GM21390 (cell line): Measurements from ENCODE around the gene CAMKMT.
"Not testable (repeated sequence)": the region's sequence is repeated elsewhere in the genome, so short reads cannot be mapped to it uniquely, and the experiment has no call there.

Experiments used
- ATAC-seq: cut with Tn5 transposase; IDR thresholded peaks from one replicate; pipeline ENCODE4 v1.9.1; 2021; ENCODE audit not compliant: unreplicated experiment

Gene CAMKMT

DNA sequence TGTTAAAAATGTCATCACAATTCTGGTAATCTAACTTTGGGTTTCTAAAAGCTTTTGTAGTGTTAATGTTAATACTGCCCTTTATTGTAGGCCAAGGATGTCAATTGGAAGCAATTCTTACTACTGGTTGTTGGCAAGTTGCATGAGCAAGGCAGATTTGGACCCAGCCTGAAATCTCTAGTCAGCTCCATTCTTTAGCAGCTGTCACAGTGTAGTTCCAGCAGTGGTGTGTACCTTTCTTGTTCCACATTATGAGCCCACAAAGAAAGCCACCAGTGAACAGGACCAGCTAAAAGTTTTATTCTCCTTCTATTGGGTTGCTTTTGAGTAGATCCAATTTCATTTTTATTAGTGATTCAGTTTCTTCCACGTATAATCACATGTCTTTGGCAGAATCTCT is 133.8 kb downstream of the CAMKMT start:
- ATAC-seq: no peak

DNA sequence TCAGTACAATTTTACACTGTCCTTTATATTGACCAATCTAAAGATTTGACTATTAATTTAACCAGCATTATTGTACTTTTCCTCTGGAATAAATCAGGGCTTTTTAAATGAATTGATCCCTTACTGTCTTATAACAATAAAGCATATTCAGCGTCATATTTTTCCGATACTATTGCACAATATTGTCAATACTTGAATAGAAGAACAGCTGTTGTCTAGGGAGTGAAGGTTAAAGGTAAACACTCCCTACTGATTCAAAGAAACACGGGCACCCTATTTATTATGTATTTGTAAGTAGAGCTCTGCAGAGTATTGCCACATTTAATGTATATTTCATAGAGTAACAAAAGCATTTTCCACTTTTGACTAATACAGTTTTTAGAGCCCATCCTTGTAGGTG is 134.4 kb downstream of the CAMKMT start:
- no peak for ATAC-seq

DNA sequence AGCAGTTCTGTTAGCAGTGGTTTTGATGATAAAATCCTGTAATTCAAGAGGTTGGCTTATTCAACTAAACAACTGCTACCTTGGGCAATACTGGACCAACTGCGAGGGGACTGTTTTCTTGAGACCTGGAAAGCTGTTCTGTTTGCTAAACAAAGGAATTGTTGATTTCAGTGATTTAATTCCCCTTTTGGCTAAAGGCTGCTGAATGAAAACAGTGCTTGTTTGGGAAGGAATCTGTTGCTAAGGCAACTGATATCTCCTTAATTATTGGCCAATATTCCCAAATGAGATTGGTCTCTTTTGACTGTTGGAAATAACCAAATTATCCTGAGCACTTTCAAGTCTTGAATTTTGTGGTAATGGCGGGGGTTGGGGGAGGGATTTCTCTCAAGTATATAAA is 136.8 kb downstream of the CAMKMT start:
- ATAC-seq: no peak

DNA sequence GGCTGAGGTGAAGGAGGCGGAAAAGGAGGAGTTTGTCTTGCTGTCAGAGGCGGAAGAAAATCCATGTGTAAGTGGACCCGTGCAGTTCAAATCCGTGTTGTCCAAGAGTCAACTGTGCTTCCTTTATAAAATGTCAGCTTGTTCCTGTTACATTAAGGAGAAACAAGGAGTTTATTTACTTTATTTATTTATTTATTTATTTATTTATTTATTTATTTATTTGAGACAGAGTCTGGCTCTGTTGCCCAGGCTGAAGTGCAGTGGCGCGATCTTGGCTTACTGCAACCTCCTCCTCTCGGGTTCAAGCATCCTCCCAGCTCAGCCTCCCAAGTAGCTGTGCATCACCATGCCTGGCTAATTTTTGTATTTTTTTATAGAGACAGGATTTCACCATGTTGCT is 143.9 kb downstream of the CAMKMT start:
- not testable (repeated sequence) for ATAC-seq

DNA sequence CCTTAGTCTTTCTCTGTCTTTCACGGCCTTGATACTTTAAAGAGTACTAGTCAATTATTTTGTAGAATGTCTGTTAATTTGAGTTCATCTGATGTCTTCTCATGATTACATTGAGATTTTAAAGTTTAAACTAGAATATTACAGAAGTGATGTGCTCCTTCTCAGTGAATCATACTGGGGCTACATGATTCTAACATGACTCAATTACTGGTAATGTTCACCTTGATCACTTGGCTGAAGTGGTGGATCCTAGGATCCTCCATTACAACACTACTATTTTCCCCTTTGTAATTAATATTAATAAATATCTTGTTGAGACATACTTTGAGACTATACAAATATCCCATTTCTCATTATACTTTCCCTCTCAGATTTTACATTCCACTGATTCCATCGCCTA is 148.5 kb downstream of the CAMKMT start:
- ATAC-seq: no peak

DNA sequence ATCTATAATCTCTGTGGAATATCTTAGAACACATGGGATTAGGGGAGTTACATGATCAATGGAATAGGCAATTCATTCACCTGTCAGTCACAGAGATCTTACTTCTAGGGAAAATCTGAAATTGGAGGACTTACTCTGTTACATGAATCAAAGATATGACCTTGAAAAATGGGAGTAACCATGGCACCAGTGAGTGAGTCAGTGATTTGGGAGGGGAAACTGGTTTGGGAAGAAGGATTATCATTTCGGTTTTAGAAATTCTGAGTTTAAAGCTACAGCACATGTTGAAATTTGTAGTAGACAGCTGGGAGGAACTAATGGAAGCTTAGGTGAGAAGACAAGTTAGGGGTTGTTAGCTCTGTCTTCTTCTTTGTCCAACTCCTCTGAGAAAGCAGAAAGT is 153.7 kb downstream of the CAMKMT start:
- ATAC-seq: no peak

DNA sequence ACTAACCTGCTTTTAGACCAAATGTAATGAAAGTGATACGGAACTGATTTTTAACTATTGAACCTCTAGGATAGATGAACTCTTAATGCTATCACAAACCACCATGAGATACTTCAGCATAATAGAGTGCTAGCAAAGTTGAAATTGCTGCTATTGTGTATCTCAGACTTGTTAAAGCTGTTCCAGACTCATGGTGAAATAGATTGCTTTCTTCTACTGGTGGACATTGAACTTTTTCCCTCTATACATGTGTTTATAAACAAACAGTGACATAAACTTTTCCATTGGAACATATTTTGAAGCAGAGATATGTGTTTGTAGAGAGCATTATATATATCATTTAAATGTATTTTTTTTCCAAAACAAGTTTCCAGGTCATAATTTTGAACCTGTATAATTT is 157.3 kb downstream of the CAMKMT start:
- ATAC-seq: no peak

DNA sequence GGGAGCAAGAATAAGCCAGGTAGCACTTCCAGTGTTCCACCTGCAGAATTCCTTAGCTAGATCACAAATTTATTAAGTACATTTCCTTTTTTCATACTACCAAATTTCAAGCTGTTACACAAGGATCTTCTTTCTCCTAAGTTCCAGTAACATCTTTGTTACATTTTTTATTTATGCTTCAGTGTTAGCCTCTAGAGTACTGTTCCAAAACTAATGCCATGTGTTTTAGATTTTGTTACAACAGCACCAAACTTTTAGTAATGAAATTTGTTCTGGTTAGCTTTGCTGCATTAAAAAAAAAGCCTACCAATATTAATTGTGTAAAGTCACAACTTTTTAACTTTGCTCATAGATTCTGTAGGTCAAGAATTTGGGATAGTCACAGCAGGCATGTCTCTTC is 161.1 kb downstream of the CAMKMT start:
- ATAC-seq: no peak

DNA sequence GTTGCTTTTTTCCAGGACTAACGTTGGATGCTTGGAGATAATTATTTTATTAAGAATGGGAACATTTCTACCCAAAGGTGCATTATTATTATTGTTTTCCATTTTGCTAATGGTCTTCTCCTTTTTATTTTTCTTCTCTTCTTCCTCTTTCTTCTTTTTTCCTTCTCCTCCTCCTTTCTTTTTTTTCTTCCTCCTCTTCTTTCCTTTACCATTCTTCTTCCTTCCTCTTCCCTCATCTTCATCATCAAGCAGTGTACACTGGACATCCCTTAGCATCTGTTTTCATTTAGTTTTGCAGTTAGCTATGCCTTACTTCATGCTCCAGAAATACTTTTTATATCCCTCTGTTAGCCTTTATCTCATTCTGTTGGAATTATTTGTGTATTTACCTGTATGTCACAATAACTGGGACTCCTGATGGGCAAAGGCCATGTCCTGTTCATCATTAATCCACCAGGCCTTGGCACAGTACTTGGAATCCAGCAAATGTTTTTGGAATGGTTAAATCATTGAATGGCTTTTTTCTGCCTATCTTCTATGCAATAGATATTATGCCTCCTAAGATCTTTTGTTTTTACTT is 162.7 kb downstream of the CAMKMT start:
- no peak for ATAC-seq

DNA sequence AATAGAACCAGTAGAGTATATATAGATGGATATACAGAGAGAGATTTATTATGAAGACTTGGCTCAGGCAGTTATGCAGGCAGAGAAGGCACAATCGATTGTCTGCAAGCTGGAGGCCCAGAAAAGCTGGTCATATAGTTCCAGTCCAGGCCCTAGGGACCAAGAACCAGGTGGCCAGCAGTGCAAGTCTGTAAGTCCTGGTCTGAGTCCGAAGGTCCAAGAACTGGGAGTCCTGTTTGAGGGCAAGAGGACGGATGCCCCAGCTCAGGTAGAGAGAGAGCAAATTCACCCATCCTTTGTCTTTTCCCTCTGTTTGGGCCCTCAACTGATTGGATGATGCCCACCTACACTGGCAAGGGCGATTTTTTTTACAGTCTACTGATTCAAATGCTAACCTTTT is 164.6 kb downstream of the CAMKMT start:
- no peak for ATAC-seq

DNA sequence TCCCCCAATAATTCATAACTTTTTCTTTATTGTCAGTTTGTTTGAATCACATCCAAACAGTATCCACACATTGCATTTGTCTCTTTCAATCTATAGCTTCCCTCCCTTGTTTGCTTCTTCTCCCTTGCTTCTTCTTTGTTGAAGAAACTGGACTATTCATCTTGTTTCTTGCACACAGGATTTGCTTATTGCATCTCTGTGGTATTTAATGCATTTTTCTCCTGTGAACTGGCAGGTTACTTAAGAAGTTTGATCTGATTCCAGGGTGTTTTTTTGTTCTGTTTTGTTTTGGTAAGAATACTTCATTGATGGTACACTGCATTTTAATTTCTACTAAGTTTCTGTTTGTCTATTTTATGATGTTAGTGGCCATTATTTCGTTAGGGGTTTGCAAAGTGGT is 166.8 kb downstream of the CAMKMT start:
- ATAC-seq: no peak

DNA sequence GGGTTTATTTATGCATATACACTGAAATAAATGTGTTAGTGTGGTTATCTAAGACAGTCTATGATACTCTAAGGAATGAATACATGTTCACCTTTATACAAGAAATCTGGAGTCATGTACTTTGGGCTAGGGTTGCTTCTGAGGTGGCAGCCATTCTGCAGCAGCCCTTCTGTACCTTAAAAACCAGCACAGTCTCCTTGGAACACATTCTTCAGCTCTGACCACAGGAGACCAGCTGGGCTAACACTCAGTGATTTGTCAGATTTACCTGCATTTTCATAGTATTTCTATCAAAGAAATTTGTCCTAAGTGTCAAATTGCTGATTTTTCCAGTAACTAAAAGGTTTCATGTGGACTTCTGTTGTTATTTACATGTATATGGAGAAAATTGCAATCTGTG is 167.7 kb downstream of the CAMKMT start:
- no peak for ATAC-seq

DNA sequence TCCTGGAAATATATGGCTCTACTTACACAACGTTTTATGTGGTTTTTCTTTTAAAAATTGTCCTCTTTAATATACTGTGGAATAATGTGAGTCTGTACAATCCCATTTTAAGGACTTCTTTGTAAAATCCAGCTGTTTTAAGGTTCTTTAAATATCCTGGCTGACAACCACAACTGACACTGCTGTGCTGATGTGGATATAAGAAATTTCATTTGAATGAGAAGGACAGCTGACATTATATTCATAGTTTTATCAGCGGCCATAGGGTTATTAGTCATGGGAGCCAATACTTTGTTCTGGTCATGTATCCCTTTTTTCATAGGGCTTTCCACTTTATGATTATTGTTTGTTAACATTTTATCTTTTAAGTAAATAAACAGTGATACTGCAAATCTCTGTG is 169.5 kb downstream of the CAMKMT start:
- no peak for ATAC-seq

DNA sequence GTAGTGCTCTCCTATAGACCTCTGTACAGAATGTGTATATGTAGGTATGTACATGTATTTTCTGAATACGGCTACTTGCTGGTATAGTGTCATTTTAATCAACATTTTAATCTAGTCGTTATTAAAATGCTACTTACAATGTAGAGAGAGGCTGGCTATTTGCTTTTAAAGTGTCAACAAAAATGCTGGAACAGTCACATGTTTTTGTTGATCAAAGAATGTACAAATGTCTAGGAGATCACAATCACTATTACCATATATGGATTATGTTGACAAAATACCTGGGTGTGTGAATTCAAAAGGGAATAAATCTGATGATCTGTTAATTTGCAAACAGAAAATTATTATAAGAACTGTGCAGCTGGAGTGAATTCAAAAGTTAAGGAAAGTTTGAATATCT is 170.3 kb downstream of the CAMKMT start:
- no peak for ATAC-seq

DNA sequence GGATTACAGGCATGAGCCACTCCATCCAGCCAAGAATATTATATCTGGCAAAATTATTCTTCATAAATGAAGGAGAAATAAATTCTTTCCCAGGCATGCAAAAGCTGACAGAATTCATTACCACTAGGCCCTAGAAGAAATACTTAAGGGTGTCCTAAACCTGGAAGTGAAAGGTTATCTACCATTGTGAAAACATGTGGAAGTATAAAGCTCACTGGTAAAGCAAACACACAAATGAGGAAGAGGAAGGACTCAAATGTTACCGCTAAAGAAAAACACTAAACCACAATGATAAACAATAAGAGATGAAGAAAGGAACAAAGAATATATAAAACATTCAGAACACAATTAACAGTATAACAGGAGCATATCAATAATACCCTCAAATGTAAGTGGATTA is 171.8 kb downstream of the CAMKMT start:
- no peak for ATAC-seq

DNA sequence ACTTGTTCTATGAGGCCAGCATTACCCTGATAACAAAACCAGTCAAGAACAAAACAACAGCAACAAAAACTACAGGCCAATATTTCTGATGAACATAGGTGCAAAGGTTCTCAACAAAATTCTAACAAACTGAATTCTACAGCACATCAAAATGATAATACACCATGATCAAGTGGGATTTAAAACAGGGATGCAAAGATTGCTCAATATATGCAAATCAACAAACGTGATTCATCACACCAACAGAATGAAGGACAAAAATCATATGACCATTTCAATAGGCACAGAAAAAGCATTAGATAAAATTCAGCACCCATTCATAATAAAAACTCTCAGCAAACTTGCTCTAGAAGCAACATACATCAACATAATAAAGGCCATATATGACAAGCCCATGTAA is 173.6 kb downstream of the CAMKMT start:
- ATAC-seq: no peak

DNA sequence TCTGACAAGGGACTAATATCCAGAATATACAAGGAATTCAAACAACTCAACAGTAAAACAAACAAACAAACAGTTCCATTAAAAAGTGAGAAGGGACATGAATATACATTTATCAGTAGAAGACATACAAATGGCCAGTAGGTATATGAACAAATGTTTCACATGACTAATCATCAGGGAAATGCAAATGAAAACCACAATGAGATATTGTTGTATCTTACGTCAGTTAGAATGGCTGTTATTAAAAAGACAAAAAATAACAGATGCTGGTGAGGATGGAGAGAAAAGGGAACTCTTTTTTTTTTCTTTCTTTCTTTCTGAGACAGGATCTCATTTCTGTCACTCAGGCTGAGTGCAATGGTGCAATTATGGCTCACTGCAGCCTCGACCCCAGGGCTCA is 175.5 kb downstream of the CAMKMT start:
- no peak for ATAC-seq

DNA sequence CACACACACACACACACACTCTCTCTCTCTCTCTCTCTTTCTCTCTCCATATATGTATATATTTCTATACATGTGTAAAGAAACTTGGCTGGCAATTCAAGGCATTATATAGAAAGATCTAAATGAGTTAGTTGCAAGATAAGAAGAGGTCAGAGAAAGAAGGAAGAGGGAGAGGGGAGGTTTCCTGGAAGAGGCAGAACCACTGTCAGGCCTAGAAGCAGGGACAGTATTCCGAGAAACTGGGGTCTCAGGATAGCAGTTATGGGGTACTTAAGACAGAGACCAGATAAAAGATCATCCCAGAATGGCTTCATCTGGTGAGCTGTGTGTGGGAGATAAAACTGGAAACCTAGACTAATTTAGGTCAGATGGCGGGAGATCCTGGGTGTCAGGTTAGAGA is 180.8 kb downstream of the CAMKMT start:
- no peak for ATAC-seq

DNA sequence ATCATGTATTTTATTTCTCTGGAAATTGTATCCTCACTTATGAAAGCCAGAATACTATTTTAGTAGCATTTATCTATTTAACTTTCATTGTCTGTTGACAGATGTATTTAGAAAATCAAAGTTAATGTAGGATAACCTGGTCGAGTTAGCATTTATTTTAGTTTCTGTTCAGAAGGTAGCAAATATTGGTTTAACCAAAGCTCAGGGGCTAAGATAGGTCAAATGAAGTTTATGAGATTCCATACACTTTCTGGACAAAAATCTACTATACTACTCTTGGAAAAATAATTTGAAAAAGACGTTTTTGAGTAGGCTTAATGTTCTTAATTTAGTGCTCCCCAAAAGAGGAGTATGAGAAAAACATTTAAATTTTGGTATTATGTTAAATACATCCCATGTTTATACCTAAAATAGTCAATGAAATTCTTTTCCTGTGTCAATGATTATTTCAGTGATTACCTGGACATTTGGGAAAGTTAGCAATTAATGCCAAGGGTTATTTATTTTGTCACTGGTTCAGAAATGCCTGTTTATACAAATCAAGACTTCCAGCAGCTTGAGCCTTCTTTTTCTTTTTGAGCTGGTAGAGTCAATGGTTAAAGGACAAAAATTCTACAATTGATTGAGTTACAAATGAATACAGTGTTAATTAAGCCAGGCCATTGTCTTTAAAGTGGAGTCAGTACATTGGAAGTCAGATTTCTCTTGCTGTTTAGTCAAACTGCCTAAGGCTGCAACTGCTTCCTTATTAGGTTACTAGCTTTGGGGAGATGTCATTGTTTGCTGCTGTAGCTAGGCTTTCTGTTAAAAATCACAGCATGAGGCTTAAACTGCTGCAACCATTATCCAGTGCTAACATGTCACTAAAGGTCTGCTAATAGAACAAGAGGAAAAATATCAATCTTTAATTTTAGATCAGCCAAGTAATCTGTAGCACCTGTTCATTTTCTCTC is 182.3 kb downstream of the CAMKMT start:
- no peak for ATAC-seq

DNA sequence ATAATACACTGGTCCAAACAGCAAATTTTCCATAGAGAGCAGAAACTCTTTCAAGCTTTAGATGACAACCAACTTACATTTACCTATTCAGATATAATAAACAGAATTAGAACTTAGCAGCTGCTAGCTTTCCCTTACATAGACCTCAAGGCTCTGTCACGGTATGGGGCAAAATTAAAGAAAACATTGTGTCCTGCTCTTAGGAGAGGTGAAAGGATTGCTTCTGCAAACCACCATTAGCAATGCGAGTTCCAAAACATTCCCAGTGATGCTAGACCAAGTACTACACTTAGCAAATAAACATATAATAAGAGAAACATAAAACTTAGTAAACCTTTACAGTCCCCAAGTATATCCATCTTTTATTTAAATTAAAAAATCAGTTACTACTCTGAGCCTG is 183.3 kb downstream of the CAMKMT start:
- no peak for ATAC-seq

DNA sequence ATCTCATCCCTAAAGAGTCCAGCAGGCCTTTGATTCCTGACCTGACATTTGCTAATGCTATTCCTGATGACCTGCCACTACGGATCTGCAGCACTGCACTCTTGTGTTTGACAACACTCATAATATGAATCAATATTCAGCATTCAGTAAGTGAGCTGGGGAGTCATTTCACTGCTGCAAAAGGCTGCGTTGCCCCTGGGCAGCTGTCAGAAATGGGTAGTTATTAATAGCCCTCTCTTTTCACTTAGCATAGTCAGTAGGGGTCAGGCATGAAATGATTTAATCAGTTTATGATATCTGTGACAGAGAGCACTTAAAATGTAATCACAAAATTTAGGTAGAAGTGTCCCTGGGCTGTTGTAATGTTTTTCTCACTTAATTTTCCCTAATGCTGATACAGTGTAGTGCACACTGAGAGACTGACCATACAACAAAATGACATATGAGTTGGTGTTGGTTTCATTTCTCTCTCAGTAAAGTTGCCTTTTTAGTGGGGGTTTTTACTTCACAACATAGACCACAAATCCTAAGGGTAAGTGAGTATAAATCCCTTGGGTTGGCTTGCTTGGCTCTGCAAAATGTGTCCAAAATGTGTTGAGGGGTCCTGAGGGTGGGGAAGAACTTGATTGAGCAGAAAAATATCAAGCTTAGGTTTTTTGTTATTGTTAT is 184.8 kb downstream of the CAMKMT start:
- ATAC-seq: no peak

DNA sequence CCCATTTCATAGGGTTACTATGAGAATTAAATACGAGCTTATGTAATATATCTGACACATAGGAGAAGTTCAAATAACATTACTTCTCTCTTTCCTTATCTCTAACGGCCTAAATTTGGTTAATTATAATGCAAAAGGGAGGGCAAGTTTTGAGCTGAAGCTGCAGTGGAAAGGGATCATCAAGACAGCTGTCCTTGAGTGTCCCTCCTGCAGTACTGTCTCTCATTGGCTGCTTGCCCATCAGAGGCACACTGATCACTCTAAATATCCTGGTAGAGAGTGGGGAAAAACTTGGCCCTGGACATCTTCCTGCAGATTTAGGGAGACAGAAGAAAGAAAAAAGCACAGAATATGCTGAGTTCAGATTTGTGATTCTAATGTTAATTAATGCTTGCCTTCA is 186.0 kb downstream of the CAMKMT start:
- ATAC-seq: no peak
